AG09319 (cell line): Measurements from ENCODE around the gene ZNF292.
"Not testable (repeated sequence)": the region's sequence is repeated elsewhere in the genome, so short reads cannot be mapped to it uniquely, and the experiment has no call there.

Experiments
- DNase-seq: peaks from one replicate; pipeline ENCODE4 v3.0.0-alpha.2; 2010; ENCODE audit warnings: low read depth; ENCODE audit errors: extremely low read depth
- TF ChIP-seq, protein P1 (sequence below): IDR thresholded peaks from 2 replicates; pipeline ENCODE4 v1.5.1; 2011; ENCODE audit warnings: low read depth, mild to moderate bottlenecking, inconsistent platforms, low read length, moderate library complexity

The ZNF292 gene

DNA sequence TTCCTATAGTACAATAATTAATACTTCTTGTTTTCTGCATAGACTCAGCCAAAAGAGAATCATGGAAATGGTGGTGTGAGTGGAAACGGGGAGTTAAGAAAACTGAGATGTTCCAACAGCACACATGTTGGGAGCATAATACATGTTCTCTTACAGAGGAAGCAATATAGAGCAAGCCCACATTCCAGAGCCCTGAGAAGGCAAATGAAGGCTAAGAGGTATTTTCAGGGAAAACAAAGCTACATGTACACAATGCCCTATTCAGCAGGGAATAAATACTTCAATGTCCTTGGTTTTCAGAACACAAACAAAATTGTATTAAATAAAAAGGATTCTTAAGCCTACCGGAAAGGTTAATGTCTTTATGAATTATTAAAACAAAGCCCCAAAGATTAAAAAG, 131.9 kb downstream of the ZNF292 start:
- TF ChIP-seq, protein P1, sequence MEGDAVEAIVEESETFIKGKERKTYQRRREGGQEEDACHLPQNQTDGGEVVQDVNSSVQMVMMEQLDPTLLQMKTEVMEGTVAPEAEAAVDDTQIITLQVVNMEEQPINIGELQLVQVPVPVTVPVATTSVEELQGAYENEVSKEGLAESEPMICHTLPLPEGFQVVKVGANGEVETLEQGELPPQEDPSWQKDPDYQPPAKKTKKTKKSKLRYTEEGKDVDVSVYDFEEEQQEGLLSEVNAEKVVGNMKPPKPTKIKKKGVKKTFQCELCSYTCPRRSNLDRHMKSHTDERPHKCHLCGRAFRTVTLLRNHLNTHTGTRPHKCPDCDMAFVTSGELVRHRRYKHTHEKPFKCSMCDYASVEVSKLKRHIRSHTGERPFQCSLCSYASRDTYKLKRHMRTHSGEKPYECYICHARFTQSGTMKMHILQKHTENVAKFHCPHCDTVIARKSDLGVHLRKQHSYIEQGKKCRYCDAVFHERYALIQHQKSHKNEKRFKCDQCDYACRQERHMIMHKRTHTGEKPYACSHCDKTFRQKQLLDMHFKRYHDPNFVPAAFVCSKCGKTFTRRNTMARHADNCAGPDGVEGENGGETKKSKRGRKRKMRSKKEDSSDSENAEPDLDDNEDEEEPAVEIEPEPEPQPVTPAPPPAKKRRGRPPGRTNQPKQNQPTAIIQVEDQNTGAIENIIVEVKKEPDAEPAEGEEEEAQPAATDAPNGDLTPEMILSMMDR = no peak
- DNase-seq = no peak

DNA sequence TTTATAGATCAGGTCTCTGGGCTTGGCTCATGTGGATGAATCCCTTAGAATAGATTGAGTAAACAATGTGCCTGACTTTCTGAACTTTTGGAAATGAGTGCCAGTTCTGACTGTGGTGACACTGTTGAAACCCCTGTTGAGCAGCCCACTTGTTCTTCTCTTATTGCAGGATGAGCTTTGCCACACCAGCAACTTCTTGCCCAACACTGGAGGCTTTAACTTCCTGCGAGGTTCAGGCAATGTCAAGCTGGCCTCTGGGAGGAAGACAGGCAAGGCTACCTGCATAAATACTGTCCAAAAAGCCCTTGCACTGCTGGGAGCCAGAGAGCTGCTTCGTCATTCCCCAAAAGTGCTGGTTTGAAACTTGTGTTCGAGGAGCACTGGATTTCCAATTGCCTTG, 134.2 kb downstream of the ZNF292 start:
- DNase-seq = no peak

DNA sequence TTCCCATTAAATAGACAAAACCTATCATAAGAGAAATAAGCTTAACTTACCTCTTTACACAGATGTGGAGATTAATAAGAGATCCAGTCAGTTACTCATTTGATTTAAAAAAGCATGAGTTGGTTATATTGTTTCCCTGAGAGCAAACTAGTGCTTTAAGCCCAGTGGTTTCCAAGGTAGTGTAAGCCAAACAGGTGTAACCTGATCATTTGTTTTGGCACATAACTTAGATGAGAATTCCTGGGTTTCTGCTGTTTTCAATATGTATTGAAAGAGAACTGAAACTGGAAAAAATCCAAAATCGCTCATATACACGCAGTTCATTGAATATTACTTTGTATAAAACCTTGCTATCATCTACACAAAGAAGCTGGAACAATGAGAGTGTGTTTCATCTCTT, 136.5 kb downstream of the ZNF292 start:
- TF ChIP-seq, protein P1 = no peak
- DNase-seq = no peak

More for the DNA sequence above, 134.2 kb downstream of the ZNF292 start:
- TF ChIP-seq, protein P1 = no peak

DNA sequence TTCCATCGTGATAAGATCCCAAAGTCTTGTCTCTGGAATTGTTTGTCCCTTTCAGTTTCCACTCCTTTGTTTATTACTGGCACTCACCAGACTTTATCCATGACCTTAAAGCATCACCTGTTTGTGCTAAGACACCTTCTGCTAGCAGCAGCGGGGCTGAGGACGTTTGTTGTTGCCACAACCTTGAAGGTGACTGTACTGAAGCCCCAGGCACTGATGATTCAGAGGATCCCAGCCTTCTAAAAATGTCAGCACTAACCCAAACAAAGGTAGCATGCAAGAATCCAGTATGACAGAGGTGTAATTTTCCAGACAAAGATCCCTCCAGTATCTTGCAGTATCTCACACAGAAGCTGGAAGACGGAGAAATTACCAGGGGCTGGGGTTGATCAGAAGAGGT, 138.2 kb downstream of the ZNF292 start:
- TF ChIP-seq, protein P1 = no peak
- no peak for DNase-seq

DNA sequence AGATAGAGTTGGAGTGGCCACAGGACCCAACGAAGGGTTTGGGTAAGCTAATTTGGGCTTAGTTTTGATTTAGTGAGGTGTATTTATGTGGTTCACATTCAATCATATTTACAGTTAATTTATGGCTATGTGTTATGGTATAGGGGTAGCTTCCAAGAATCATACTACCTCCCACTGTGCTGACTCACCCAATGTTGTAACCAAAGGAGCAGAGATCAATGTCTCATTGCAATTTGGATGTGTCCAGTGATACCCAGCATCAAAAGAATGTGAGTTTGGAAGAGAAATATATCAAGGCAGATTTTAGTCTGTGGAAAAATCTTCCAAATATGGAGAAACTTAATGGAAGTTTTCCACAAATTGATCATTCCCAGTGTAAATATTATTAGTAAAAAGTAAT, 141.8 kb downstream of the ZNF292 start:
- no peak for DNase-seq
- TF ChIP-seq, protein P1 = no peak

DNA sequence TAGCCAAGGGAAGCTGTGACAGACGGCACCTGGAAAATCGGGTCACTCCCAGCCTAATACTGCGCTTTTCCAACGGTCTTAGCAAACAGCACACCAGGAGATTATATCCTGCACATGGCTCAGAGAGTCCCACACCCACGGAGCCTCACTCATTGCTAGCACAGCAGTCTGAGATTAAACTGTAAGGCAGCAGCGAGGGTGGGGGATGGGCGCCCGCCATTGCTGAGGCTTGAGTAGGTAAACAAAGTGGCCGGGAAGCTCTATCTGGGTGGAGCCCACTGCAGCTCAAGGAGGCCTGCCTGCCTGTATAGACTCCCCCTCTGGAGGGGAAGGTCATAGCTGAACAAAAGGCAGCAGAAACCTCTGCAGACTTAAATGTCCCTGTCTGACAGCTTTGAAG, 145.9 kb downstream of the ZNF292 start:
- not testable (repeated sequence) for DNase-seq

DNA sequence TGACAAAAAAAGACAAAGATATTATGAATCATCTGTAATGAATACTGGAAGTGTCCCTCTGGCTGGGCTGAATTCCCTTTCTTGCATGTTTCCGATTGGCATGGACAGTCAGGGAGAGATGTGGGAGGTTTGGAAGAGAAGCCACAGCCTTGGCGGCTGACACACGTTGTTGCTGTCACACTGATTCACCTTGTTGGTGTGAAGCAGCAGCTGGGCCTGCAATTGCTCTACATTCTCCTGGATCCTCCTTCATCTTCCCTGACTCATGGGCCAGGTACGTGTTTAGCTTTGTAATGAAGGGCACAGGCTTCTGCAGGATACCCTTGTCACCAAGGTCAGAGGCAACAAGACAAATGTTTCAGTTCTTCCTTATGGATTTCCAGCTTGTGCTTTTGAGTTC, 153.6 kb downstream of the ZNF292 start:
- DNase-seq = no peak
- TF ChIP-seq, protein P1 = no peak

DNA sequence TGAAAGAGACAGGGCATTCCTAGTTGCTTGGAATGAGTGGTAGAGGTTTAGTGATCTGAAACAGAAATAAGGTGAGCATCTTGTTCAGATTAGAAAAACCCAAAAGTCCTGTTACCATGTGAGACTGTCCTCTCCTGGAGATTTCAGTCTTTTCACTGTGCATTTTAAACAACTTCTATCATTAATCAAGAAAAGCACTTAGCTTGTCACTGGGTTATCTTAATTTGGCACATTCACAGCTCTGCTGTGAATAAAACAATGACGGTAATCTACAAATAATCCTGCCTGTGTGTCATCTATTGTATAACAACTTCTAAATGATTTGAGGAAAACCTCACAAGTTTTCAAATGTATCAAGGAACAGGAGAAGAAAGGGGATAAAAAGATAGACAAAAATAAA, 157.5 kb downstream of the ZNF292 start:
- DNase-seq = no peak
- TF ChIP-seq, protein P1 = no peak
